Fibroblast of skin of scalp (primary cell): Measurements from ENCODE around the gene NR1I3.

Experiments used
- DNase-seq: peaks from one replicate; pipeline ENCODE4 v3.0.0-alpha.2; 2013

Gene NR1I3

GRCh38 chr1:161217831-161218230 lies 20.2 kb downstream of the NR1I3 start:
- DNase-seq, result no peak

- peak; percentile 47 for DNase-seq
Observed at GRCh38 chr1:161216945-161217712, 20.9 kb downstream of the NR1I3 start.

- no peak for DNase-seq
Observed at GRCh38 chr1:161215076-161215475, 22.9 kb downstream of the NR1I3 start, which contains the start of gene FCER1G. Gene FCER1G, plus strand, starts transcription at chr1:161215295. Its CDS starts 27 bp downstream, at chr1:161215322.

GRCh38 chr1:161214369-161214768 lies 23.6 kb downstream of the NR1I3 start:
- no peak for DNase-seq

GRCh38 chr1:161209790-161210409 lies 28.1 kb downstream of the NR1I3 start:
- DNase-seq, result peak; percentile 73

GRCh38 chr1:161207173-161207572 lies 30.8 kb downstream of the NR1I3 start:
- no peak for DNase-seq

GRCh38 chr1:161206411-161207140 lies 31.4 kb downstream of the NR1I3 start:
- no peak for DNase-seq

GRCh38 chr1:161201836-161202712 lies 35.9 kb downstream of the NR1I3 start, which contains the start of gene NDUFS2:
Gene NDUFS2, plus strand, starts transcription at chr1:161202367. Its CDS starts 19 bp downstream, at chr1:161202386.
- peak; percentile 99 for DNase-seq

GRCh38 chr1:161200992-161201835 lies 36.8 kb downstream of the NR1I3 start:
- peak; percentile 47 for DNase-seq

- DNase-seq, result no peak
Observed at GRCh38 chr1:161200421-161200991, 37.5 kb downstream of the NR1I3 start.

- DNase-seq, result peak; percentile 21
Observed at GRCh38 chr1:161199506-161200139, 38.4 kb downstream of the NR1I3 start.

- DNase-seq, result peak; percentile 99
Observed at GRCh38 chr1:161198897-161199431, 39.0 kb downstream of the NR1I3 start, which contains the start of gene ADAMTS4. Gene ADAMTS4, minus strand, starts transcription at chr1:161199054. Its CDS starts 427 bp downstream, at chr1:161198627.

- DNase-seq, result peak; percentile 47
Observed at GRCh38 chr1:161198194-161198896, 39.7 kb downstream of the NR1I3 start.

GRCh38 chr1:161197560-161198193 lies 40.3 kb downstream of the NR1I3 start:
- DNase-seq, result no peak

- DNase-seq, result peak; percentile 94
Observed at GRCh38 chr1:161196521-161197451, 41.2 kb downstream of the NR1I3 start.

GRCh38 chr1:161196111-161196510 lies 41.9 kb downstream of the NR1I3 start:
- DNase-seq, result no peak

- no peak for DNase-seq
Observed at GRCh38 chr1:161195171-161195570, 42.8 kb downstream of the NR1I3 start.
